ENCODE results near the gene QPCT. TPM values are rescaled to one million over a fixed set of nuclear protein-coding genes. Genes with fewer than 3 reads are reported as not detected.

QPCT gene
- total RNA-seq, 1 donor from 2014 or later, result 2.7 TPM

GRCh38 chr2:37321029-37321682 lies 23.3 kb upstream of the QPCT start:
- TF ChIP-seq, protein P1, sequence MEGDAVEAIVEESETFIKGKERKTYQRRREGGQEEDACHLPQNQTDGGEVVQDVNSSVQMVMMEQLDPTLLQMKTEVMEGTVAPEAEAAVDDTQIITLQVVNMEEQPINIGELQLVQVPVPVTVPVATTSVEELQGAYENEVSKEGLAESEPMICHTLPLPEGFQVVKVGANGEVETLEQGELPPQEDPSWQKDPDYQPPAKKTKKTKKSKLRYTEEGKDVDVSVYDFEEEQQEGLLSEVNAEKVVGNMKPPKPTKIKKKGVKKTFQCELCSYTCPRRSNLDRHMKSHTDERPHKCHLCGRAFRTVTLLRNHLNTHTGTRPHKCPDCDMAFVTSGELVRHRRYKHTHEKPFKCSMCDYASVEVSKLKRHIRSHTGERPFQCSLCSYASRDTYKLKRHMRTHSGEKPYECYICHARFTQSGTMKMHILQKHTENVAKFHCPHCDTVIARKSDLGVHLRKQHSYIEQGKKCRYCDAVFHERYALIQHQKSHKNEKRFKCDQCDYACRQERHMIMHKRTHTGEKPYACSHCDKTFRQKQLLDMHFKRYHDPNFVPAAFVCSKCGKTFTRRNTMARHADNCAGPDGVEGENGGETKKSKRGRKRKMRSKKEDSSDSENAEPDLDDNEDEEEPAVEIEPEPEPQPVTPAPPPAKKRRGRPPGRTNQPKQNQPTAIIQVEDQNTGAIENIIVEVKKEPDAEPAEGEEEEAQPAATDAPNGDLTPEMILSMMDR (IDR thresholded peaks at IDR 0.05; ENCODE audit: unreplicated experiment), result no peak
- Mint-ChIP-seq H3K27me3 (peaks cover 7% of the 10 kb centered on the region), H3K4me3 (ENCODE audit: low read depth) (peak overlapping the region; percentile 33), H3K36me3 (ENCODE audit: insufficient read depth) (peaks cover under 1% of the 10 kb centered on the region), H3K4me1 (ENCODE audit: low read depth) (peaks cover 32% of the 10 kb centered on the region), H3K27ac (no peak overlapping the region), H3K9me3 (ENCODE audit: low read depth) (no peaks in the 10 kb centered on the region)
- DNase-seq (ENCODE audit: low spot score, unreplicated experiment), result no peak

- Mint-ChIP-seq H3K27me3 (peaks cover 10% of the 10 kb centered on the region), H3K4me1 (ENCODE audit: low read depth) (peaks cover 41% of the 10 kb centered on the region)
These were observed 22.1 kb upstream of the QPCT start for GRCh38 chr2:37322368-37322767.

DNA sequence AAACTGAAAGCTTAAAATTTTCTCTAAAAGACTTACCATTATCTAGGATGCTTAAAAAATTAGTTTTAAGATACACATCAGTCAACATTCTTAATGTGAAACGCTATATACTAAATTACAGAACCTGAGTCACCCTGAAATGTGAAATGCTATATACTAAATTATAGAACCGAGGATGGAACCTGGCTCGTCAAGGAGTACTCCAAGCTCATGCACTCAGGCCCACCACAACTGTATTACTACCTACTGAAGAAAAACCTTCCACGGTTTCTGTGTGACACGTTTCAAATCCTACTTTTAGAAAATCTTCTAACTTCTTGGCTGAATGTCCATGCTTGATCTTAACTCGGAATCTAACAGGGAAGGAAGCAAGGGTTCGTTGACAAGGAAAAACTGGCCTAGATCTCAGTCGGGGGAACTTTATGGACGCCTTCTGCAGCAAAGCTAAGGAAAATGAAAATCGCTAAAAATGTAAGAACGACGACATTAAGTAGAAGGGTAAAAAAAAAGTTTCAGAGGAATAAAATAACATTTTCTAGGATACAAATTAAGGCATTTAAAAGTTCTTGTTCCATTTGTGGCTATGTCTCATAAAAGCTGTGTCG lies 21.2 kb upstream of the QPCT start:
- no peak for DNase-seq (ENCODE audit: low spot score, unreplicated experiment)
- Mint-ChIP-seq H3K4me3 (ENCODE audit: low read depth) (peak overlapping the region; percentile 96), H3K27me3 (peaks cover 10% of the 10 kb centered on the region), H3K27ac (peak overlapping the region; percentile 99), H3K4me1 (ENCODE audit: low read depth) (peaks cover 38% of the 10 kb centered on the region), H3K36me3 (ENCODE audit: insufficient read depth) (no peaks in the 10 kb centered on the region), H3K9me3 (ENCODE audit: low read depth) (no peaks in the 10 kb centered on the region)
- TF ChIP-seq, protein P1 (IDR thresholded peaks at IDR 0.05; ENCODE audit: unreplicated experiment), result no peak

More at GRCh38 chr2:37322368-37322767, 22.1 kb upstream of the QPCT start:
- Mint-ChIP-seq H3K36me3 (ENCODE audit: insufficient read depth) (no peaks in the 10 kb centered on the region), H3K27ac (no peak overlapping the region), H3K9me3 (ENCODE audit: low read depth) (no peaks in the 10 kb centered on the region), H3K4me3 (ENCODE audit: low read depth) (no peak overlapping the region)
- TF ChIP-seq, protein P1 (IDR thresholded peaks at IDR 0.05; ENCODE audit: unreplicated experiment), result no peak
- DNase-seq (ENCODE audit: low spot score, unreplicated experiment), result no peak

- H3K36me3 Mint-ChIP-seq (ENCODE audit: insufficient read depth), result no peaks in the 10 kb centered on the region
- TF ChIP-seq, protein P1 (IDR thresholded peaks at IDR 0.05; ENCODE audit: unreplicated experiment), result peak; percentile 23
- H3K4me1 Mint-ChIP-seq (ENCODE audit: low read depth), result peaks cover 32% of the 10 kb centered on the region
- H3K4me3 Mint-ChIP-seq (ENCODE audit: low read depth), result peak overlapping the region; percentile 96
- H3K9me3 Mint-ChIP-seq (ENCODE audit: low read depth), result no peaks in the 10 kb centered on the region
- no peak for DNase-seq (ENCODE audit: low spot score, unreplicated experiment)
- peak overlapping the region; percentile 99 for H3K27ac Mint-ChIP-seq
- peaks cover 10% of the 10 kb centered on the region for H3K27me3 Mint-ChIP-seq
These were observed 20.5 kb upstream of the QPCT start for GRCh38 chr2:37323781-37324535.

DNA sequence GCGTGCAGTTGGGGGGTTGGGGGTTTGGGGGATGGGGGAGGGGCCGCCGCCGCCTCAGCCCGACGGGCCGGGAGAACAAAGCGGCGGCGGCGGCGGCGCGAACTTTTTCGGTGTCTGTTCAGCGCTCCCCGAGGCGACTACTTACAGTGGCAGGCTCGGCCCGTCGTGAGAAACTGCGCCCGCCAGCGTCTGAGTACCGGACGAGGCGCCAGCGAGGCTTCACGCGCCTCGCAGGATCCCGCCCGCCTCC lies 20.0 kb upstream of the QPCT start:
- H3K9me3 Mint-ChIP-seq (ENCODE audit: low read depth), result no peaks in the 10 kb centered on the region
- peaks cover 10% of the 10 kb centered on the region for H3K27me3 Mint-ChIP-seq
- DNase-seq (ENCODE audit: low spot score, unreplicated experiment), result no peak
- H3K4me3 Mint-ChIP-seq (ENCODE audit: low read depth), result peak overlapping the region; percentile 67
- H3K36me3 Mint-ChIP-seq (ENCODE audit: insufficient read depth), result no peaks in the 10 kb centered on the region
- TF ChIP-seq, protein P1 (IDR thresholded peaks at IDR 0.05; ENCODE audit: unreplicated experiment), result peak; percentile 17
- H3K27ac Mint-ChIP-seq, result no peak overlapping the region
- H3K4me1 Mint-ChIP-seq (ENCODE audit: low read depth), result peaks cover 31% of the 10 kb centered on the region

Measured in progenitor cell of endocrine pancreas (in vitro differentiated cells).